ENCODE results near the gene KLHL6. TPM values are rescaled to one million over a fixed set of nuclear protein-coding genes. Genes with fewer than 3 reads are reported as not detected.

The KLHL6 gene
- total and polyA plus RNA-seq, 2 of the 13 experiments (the other 11 are each of a cell fraction or from before 2014, with no cell fraction given) = not detected

DNA sequence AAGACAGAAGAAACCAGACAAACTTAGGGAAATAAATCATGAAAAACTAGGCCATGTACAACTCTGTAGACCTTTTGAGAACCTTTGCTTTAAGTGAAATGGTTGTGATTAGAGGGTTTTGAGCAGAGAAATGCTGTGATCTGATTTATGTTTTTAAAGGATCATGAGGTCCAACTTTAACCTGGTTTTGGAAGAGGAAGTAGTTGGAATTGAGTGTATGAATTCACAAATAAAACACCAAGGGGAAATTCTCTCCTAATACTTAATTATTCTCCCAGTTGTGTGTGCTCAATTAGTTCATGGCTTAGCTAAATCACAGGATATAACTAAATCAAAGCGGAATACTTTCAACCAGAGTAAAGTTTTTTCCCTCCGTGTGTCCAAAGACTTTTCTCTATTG is 81.5 kb downstream of the KLHL6 start:
- Histone ChIP-seq H3K4me1 (ENCODE audit: insufficient read depth, low read length) (peaks cover 3% of the 10 kb centered on the region), H3K27ac (ENCODE audit: extremely low read length, insufficient read depth, low read length) (no peak overlapping the region), H3K36me3 (replicated peaks in 1 of 2; ENCODE audit: control insufficient read depth in 1 of 2, insufficient read depth in 2 of 2, low read length in 2 of 2) (no peaks in the 10 kb centered on the region), H3K4me3 (replicated peaks in 1 of 3; ENCODE audit: insufficient read depth in 1 of 3, low read depth in 2 of 3, low read length in 3 of 3) (no peak overlapping the region), H3K9me3 (ENCODE audit: low read length) (no peaks in the 10 kb centered on the region), H4K20me1 (ENCODE audit: insufficient read depth, low read length) (no peaks in the 10 kb centered on the region), H3K9ac (ENCODE audit: insufficient read depth, low read depth, low read length) (no peak overlapping the region), H3K27me3 (ENCODE audit: control insufficient read depth in 1 of 2, insufficient read depth in 2 of 2, low read length in 2 of 2) (no peaks in the 10 kb centered on the region; a peak in 1 of 5 replicates), H3K4me2 (ENCODE audit: low read depth, low read length) (no peak overlapping the region), H2AFZ (ENCODE audit: low read length) (no peak overlapping the region), H3K79me2 (ENCODE audit: insufficient read depth, low read length) (no peaks in the 10 kb centered on the region)
- in situ Hi-C loops (cut with HindIII; ENCODE audit: extremely low pct_ligation_motif_present, low pct_unique_long_range_greater_than_20kb) (no loop called here), intact Hi-C loops (cut with micrococcal nuclease; ENCODE audit: unreplicated experiment) (no loop called here)
- no TSS peak for BruUV-seq (replicated peaks)
- TF ChIP-seq DNMT3B (CRISPR knock-in tag; conservative IDR thresholded peaks at IDR 0.05) = no peak
- TF ChIP-seq ZNF121 (CRISPR knock-in tag; IDR thresholded peaks at IDR 0.05) = no peak
- no peak for TF ChIP-seq CENPT (CRISPR knock-in tag; IDR thresholded peaks at IDR 0.05; ENCODE audit: low read depth)
- TF ChIP-seq, protein P1, sequence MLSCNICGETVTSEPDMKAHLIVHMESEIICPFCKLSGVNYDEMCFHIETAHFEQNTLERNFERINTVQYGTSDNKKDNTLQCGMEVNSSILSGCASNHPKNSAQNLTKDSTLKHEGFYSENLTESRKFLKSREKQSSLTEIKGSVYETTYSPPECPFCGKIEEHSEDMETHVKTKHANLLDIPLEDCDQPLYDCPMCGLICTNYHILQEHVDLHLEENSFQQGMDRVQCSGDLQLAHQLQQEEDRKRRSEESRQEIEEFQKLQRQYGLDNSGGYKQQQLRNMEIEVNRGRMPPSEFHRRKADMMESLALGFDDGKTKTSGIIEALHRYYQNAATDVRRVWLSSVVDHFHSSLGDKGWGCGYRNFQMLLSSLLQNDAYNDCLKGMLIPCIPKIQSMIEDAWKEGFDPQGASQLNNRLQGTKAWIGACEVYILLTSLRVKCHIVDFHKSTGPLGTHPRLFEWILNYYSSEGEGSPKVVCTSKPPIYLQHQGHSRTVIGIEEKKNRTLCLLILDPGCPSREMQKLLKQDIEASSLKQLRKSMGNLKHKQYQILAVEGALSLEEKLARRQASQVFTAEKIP (CRISPR knock-in tag; IDR thresholded peaks at IDR 0.05; ENCODE audit: borderline replicate concordance) = no peak
- no peak for TF ChIP-seq ZNF589 (CRISPR knock-in tag; conservative IDR thresholded peaks at IDR 0.05)
- TF ChIP-seq ERF (CRISPR knock-in tag; IDR thresholded peaks at IDR 0.05) = no peak
- TF ChIP-seq ZNF772 (CRISPR knock-in tag; IDR thresholded peaks at IDR 0.05) = no peak
- TF ChIP-seq, protein P2, sequence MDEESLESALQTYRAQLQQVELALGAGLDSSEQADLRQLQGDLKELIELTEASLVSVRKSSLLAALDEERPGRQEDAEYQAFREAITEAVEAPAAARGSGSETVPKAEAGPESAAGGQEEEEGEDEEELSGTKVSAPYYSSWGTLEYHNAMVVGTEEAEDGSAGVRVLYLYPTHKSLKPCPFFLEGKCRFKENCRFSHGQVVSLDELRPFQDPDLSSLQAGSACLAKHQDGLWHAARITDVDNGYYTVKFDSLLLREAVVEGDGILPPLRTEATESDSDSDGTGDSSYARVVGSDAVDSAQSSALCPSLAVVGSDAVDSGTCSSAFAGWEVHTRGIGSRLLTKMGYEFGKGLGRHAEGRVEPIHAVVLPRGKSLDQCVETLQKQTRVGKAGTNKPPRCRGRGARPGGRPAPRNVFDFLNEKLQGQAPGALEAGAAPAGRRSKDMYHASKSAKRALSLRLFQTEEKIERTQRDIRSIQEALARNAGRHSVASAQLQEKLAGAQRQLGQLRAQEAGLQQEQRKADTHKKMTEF (CRISPR knock-in tag; IDR thresholded peaks at IDR 0.05) = no peak
- TF ChIP-seq, protein P3, sequence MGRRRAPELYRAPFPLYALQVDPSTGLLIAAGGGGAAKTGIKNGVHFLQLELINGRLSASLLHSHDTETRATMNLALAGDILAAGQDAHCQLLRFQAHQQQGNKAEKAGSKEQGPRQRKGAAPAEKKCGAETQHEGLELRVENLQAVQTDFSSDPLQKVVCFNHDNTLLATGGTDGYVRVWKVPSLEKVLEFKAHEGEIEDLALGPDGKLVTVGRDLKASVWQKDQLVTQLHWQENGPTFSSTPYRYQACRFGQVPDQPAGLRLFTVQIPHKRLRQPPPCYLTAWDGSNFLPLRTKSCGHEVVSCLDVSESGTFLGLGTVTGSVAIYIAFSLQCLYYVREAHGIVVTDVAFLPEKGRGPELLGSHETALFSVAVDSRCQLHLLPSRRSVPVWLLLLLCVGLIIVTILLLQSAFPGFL (CRISPR knock-in tag; IDR thresholded peaks at IDR 0.05) = no peak
- no peak for TF ChIP-seq SOX6 (IDR thresholded peaks at IDR 0.05)
- no peak for TF ChIP-seq SOX6 (CRISPR knock-in tag; IDR thresholded peaks at IDR 0.05)
- no peak for TF ChIP-seq SMARCC2 (IDR thresholded peaks at IDR 0.05)
- TF ChIP-seq SOX5 (CRISPR knock-in tag; IDR thresholded peaks at IDR 0.05; ENCODE audit: borderline replicate concordance) = no peak
- no peak for TF ChIP-seq RAD51 (IDR thresholded peaks at IDR 0.05; ENCODE audit: borderline replicate concordance)
- TF ChIP-seq ARNT (IDR thresholded peaks at IDR 0.05) = no peak
- ATAC-seq = no peak
- 62% methylated on average over 2 of the region's 2 CpGs for WGBS (ENCODE audit: low lambda C conversion rate)
- no peak for FAIRE-seq
- DNase-seq (ENCODE audit: low spot score) = no peak
- ChIA-PET POLR2A (no interaction called here), CTCF (ENCODE audit: low intra/inter-chr PET ratio, low total read pairs) (no interaction called here)

Data from HepG2 (cell line).